Measurements from ENCODE around the gene MRM1.

DNA sequence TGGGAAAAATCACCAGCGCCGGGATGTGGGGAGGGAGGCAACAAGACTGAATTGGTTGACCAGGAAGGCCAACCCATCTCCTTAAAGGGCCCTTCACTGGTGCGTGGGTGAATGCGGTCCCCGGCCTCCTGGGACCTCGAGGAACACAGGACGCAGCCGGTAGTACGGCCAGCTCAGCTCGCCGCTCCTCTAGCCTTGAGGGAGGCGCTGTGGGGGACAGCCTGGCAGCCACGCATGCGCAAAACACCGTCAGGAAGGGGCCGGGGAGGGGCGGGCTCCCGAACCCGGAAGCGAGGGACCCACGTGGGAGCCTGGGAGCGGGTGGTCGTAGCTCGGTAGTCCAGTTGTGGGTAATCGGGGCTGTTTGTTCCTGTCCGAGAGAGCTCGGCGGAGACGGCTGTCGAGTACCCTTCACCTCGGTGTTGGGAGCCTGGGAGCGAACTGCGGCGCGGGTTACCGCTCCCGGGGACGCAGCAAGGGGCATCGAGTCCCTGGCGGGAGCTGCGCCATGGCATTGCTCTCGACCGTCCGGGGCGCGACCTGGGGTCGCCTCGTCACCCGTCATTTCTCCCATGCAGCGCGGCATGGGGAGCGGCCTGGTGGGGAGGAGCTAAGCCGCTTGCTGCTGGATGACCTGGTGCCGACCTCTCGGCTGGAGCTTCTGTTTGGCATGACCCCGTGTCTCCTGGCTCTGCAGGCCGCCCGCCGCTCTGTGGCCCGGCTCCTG is at the start of gene MRM1:
- TF ChIP-seq, protein P1, sequence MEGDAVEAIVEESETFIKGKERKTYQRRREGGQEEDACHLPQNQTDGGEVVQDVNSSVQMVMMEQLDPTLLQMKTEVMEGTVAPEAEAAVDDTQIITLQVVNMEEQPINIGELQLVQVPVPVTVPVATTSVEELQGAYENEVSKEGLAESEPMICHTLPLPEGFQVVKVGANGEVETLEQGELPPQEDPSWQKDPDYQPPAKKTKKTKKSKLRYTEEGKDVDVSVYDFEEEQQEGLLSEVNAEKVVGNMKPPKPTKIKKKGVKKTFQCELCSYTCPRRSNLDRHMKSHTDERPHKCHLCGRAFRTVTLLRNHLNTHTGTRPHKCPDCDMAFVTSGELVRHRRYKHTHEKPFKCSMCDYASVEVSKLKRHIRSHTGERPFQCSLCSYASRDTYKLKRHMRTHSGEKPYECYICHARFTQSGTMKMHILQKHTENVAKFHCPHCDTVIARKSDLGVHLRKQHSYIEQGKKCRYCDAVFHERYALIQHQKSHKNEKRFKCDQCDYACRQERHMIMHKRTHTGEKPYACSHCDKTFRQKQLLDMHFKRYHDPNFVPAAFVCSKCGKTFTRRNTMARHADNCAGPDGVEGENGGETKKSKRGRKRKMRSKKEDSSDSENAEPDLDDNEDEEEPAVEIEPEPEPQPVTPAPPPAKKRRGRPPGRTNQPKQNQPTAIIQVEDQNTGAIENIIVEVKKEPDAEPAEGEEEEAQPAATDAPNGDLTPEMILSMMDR (IDR thresholded peaks at IDR 0.05 in 4 of 5, conservative IDR thresholded peaks at IDR 0.05 in 1 of 5): peak in 1 of 5 experiments; percentile 21
- peak; percentile 40 to 66 for TF ChIP-seq POLR2A (IDR thresholded peaks at IDR 0.05)

Measured in gastrocnemius medialis (tissue), 4 donors.